HG03097 (cell line): Measurements from ENCODE around the gene CDH15.

ENCODE experiments used
- ATAC-seq: cut with Tn5 transposase; IDR thresholded peaks from one replicate; pipeline ENCODE4 v1.9.1; 2021; ENCODE audit not compliant: unreplicated experiment, low FRiP score

Gene CDH15

GRCh38 chr16:89168381-89169189, 3.0 kb upstream of the CDH15 start:
- ATAC-seq: no peak

- no peak for ATAC-seq
Measured at GRCh38 chr16:89169778-89170177, 1.8 kb upstream of the CDH15 start.

GRCh38 chr16:89170346-89171215, 967 bp upstream of the CDH15 start:
- no peak for ATAC-seq

- ATAC-seq: no peak
Measured at GRCh38 chr16:89172171-89172527, 601 bp downstream of the CDH15 start.

GRCh38 chr16:89172528-89173173, 1.1 kb downstream of the CDH15 start:
- no peak for ATAC-seq

GRCh38 chr16:89173174-89173921, 1.8 kb downstream of the CDH15 start:
- no peak for ATAC-seq

- no peak for ATAC-seq
Measured at GRCh38 chr16:89174055-89174827, 2.7 kb downstream of the CDH15 start.

GRCh38 chr16:89174877-89175276, 3.3 kb downstream of the CDH15 start:
- no peak for ATAC-seq

- ATAC-seq: no peak
Measured at GRCh38 chr16:89175280-89176146, 4.0 kb downstream of the CDH15 start.

- no peak for ATAC-seq
Measured at GRCh38 chr16:89176147-89176690, 4.7 kb downstream of the CDH15 start.

- ATAC-seq: no peak
Measured at GRCh38 chr16:89176717-89177116, 5.2 kb downstream of the CDH15 start.

- no peak for ATAC-seq
Measured at GRCh38 chr16:89177501-89177900, 6.0 kb downstream of the CDH15 start.

- no peak for ATAC-seq
Measured at GRCh38 chr16:89178453-89179147, 7.1 kb downstream of the CDH15 start.

- no peak for ATAC-seq
Measured at GRCh38 chr16:89179148-89179484, 7.6 kb downstream of the CDH15 start.

GRCh38 chr16:89179656-89180315, 8.2 kb downstream of the CDH15 start:
- no peak for ATAC-seq

- no peak for ATAC-seq
Measured at GRCh38 chr16:89183463-89183862, 11.9 kb downstream of the CDH15 start.

- no peak for ATAC-seq
Measured at GRCh38 chr16:89183975-89184676, 12.6 kb downstream of the CDH15 start.
